Measurements from ENCODE around the gene SETD4. TPM values are rescaled to one million over a fixed set of nuclear protein-coding genes. Genes with fewer than 3 reads are reported as not detected.

SETD4 gene
- total RNA-seq, 2 donors from 2014 or later = 9.9 to 32.3 TPM

DNA sequence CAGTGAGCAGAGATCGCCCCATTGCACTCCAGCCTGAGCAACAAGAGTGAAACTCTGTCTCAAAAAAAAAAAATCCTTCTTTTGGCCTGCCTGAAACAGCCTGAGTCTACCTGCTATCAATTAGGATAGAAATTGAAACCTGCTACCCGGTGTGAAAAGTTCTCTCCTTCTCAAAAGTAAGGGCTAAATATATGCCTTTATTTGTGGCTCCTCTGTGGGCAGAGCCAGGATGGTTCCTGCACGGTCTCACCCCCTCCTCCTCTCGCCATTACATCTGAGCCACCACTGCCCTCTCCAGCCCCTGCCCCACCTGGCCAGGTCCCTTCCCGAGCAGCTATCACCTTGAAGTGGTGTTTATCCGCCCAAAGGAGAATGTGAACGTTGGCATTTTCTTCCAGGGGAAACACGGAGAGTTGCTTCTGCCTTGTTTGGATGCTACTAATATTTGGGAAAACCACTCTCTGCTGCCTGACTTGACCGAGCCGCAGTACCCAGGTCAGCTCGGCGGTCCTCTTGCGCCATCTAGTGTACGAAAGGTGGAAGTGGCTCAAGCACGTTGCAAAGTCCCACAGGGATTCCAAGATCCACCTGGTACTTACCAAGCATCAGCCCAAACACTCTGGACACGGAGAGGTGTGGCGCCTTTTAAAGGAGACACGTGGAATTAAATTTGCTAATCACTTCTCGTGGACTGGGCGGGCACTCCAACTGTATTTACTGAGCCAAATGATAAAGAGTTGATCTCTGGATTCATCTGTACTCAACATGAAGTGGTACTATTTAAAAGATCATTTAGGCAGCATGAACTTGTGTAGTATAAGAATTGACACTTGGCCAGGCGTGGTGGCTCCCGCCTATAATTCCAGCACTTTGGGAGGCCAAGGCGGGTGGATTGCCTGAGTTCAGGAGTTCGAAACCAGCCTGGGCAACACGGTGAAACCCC lies 31.9 kb downstream of the SETD4 start:
- DNase-seq = peak; percentile 77 to 78 (median 77)
- no peak overlapping the region for H3K27ac ChIP-seq
- no peak overlapping the region for H3K4me3 ChIP-seq
- no peaks in the 10 kb centered on the region for H3K4me1 ChIP-seq
- intact Hi-C loops (cut with DNase I) = no loop called here
- ATAC-seq = peak; percentile 93
- H3K9me3 ChIP-seq = no peaks in the 10 kb centered on the region
- H3K27me3 ChIP-seq = no peaks in the 10 kb centered on the region
- H3K36me3 ChIP-seq (replicated peaks in 1 of 2; ENCODE audit: insufficient read depth in 1 of 2, low read depth in 2 of 2) = no peaks in the 10 kb centered on the region
- no peak for TF ChIP-seq POLR2A (IDR thresholded peaks at IDR 0.05)
- TF ChIP-seq, protein P1, sequence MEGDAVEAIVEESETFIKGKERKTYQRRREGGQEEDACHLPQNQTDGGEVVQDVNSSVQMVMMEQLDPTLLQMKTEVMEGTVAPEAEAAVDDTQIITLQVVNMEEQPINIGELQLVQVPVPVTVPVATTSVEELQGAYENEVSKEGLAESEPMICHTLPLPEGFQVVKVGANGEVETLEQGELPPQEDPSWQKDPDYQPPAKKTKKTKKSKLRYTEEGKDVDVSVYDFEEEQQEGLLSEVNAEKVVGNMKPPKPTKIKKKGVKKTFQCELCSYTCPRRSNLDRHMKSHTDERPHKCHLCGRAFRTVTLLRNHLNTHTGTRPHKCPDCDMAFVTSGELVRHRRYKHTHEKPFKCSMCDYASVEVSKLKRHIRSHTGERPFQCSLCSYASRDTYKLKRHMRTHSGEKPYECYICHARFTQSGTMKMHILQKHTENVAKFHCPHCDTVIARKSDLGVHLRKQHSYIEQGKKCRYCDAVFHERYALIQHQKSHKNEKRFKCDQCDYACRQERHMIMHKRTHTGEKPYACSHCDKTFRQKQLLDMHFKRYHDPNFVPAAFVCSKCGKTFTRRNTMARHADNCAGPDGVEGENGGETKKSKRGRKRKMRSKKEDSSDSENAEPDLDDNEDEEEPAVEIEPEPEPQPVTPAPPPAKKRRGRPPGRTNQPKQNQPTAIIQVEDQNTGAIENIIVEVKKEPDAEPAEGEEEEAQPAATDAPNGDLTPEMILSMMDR (IDR thresholded peaks at IDR 0.05) = peak; percentile 90 to 97 (median 94)
- 20 to 23% methylated on average over 22 to 25 of the region's 25 CpGs for WGBS, 2 donors

- intact Hi-C loops (cut with DNase I) = no loop called here
- Histone ChIP-seq H3K9me3 (no peaks in the 10 kb centered on the region), H3K36me3 (replicated peaks in 1 of 2; ENCODE audit: insufficient read depth in 1 of 2, low read depth in 2 of 2) (no peaks in the 10 kb centered on the region), H3K4me3 (no peak overlapping the region), H3K4me1 (no peaks in the 10 kb centered on the region), H3K27me3 (no peaks in the 10 kb centered on the region), H3K27ac (no peak overlapping the region)
- no peak for TF ChIP-seq POLR2A (IDR thresholded peaks at IDR 0.05)
- TF ChIP-seq, protein P1 (IDR thresholded peaks at IDR 0.05) = no peak
- DNase-seq = no peak
- WGBS, 2 donors = 77 to 78% methylated on average over 5 of the region's 5 CpGs
- ATAC-seq = no peak
Measured at GRCh38 chr21:36027347-36027746, 33.0 kb downstream of the SETD4 start.

GRCh38 chr21:36024782-36025181 lies 35.5 kb downstream of the SETD4 start:
- H3K4me1 ChIP-seq = no peaks in the 10 kb centered on the region
- H3K27ac ChIP-seq = no peak overlapping the region
- no peak overlapping the region for H3K4me3 ChIP-seq
- no peaks in the 10 kb centered on the region for H3K36me3 ChIP-seq (replicated peaks in 1 of 2; ENCODE audit: insufficient read depth in 1 of 2, low read depth in 2 of 2)
- intact Hi-C loops (cut with DNase I) = no loop called here
- no peaks in the 10 kb centered on the region for H3K9me3 ChIP-seq
- H3K27me3 ChIP-seq = no peaks in the 10 kb centered on the region
- 86 to 95% methylated on average over 4 to 8 of the region's 8 CpGs for WGBS, 2 donors
- no peak for ATAC-seq
- DNase-seq = no peak
- TF ChIP-seq, protein P1 (IDR thresholded peaks at IDR 0.05) = no peak
- TF ChIP-seq POLR2A (IDR thresholded peaks at IDR 0.05) = no peak

GRCh38 chr21:36023092-36023480 lies 37.2 kb downstream of the SETD4 start:
- H3K4me1 ChIP-seq = no peaks in the 10 kb centered on the region
- H3K4me3 ChIP-seq = no peak overlapping the region
- H3K9me3 ChIP-seq = no peaks in the 10 kb centered on the region
- 64 to 68% methylated on average over 3 of the region's 3 CpGs for WGBS, 2 donors
- ATAC-seq (no peak), DNase-seq (no peak)
- H3K27me3 ChIP-seq = no peaks in the 10 kb centered on the region
- H3K27ac ChIP-seq = no peak overlapping the region
- H3K36me3 ChIP-seq (replicated peaks in 1 of 2; ENCODE audit: insufficient read depth in 1 of 2, low read depth in 2 of 2) = no peaks in the 10 kb centered on the region
- TF ChIP-seq POLR2A (IDR thresholded peaks at IDR 0.05) = no peak
- TF ChIP-seq, protein P1 (IDR thresholded peaks at IDR 0.05) = no peak
- intact Hi-C loops (cut with DNase I) = no loop called here

All from body of pancreas (tissue), 4 donors.